Fibroblast of skin of left quadriceps (primary cell): ENCODE data around the gene ENTHD1.

Experiments used
- DNase-seq, 2 experiments: peaks; one replicate each; pipeline ENCODE4 v3.0.0-alpha.2; 2013; ENCODE audit warnings: low read depth in 2 of 2

The ENTHD1 gene

GRCh38 chr22:39797528-39798147 lies 95.9 kb downstream of the ENTHD1 start:
- DNase-seq, result no peak

- DNase-seq, result no peak
Measured at GRCh38 chr22:39789788-39790187, 103.8 kb downstream of the ENTHD1 start.

GRCh38 chr22:39785232-39785631 lies 108.3 kb downstream of the ENTHD1 start:
- no peak for DNase-seq

GRCh38 chr22:39777716-39778454 lies 115.7 kb downstream of the ENTHD1 start:
- DNase-seq, result no peak

- no peak for DNase-seq
Measured at GRCh38 chr22:39776295-39777009, 117.1 kb downstream of the ENTHD1 start.

GRCh38 chr22:39773976-39774539 lies 119.5 kb downstream of the ENTHD1 start:
- DNase-seq, result no peak

GRCh38 chr22:39773503-39773902 lies 120.1 kb downstream of the ENTHD1 start:
- DNase-seq, result no peak

- no peak for DNase-seq
Measured at GRCh38 chr22:39771486-39771885, 122.1 kb downstream of the ENTHD1 start.

- DNase-seq, result no peak
Measured at GRCh38 chr22:39765661-39766060, 127.9 kb downstream of the ENTHD1 start.

GRCh38 chr22:39765046-39765445 lies 128.5 kb downstream of the ENTHD1 start:
- DNase-seq, result no peak

- no peak for DNase-seq
Measured at GRCh38 chr22:39763276-39763675, 130.3 kb downstream of the ENTHD1 start.

GRCh38 chr22:39750759-39751158 lies 142.8 kb downstream of the ENTHD1 start:
- DNase-seq, result no peak

GRCh38 chr22:39748877-39749276 lies 144.7 kb downstream of the ENTHD1 start:
- no peak for DNase-seq

- DNase-seq, result no peak
Measured at GRCh38 chr22:39746600-39747262, 146.8 kb downstream of the ENTHD1 start.

GRCh38 chr22:39745789-39746188 lies 147.8 kb downstream of the ENTHD1 start:
- no peak for DNase-seq

- no peak for DNase-seq
Measured at GRCh38 chr22:39744353-39744752, 149.2 kb downstream of the ENTHD1 start.

GRCh38 chr22:39743935-39744334 lies 149.6 kb downstream of the ENTHD1 start:
- DNase-seq, result no peak

- DNase-seq, result no peak
Measured at GRCh38 chr22:39739338-39740027, 154.1 kb downstream of the ENTHD1 start.

GRCh38 chr22:39738746-39739145 lies 154.8 kb downstream of the ENTHD1 start:
- peak; percentile 58 to 61 for DNase-seq

GRCh38 chr22:39735776-39736175 lies 157.8 kb downstream of the ENTHD1 start:
- no peak for DNase-seq

GRCh38 chr22:39734866-39735265 lies 158.7 kb downstream of the ENTHD1 start:
- no peak for DNase-seq
